GM12878 (cell line): ENCODE measurements around the gene OXA1L. TPM values are rescaled to one million over a fixed set of nuclear protein-coding genes. Genes with fewer than 3 reads are reported as not detected.
A peak's percentile ranks its signal among the peaks of the same experiment; 100 is the strongest.

Experiments used
- BCLAF1 ChIP-seq: fragments of 450-650 bp; IDR thresholded peaks from 2 replicates; pipeline ENCODE4 v1.6.1; 2017; ENCODE audit warnings: antibody characterized with exemption, mild to moderate bottlenecking, moderate library complexity
- BHLHE40 ChIP-seq, 2 experiments: fragments of 450-650 bp in 1 of 2; IDR thresholded peaks; 2 replicates each; pipeline ENCODE4 v1.6.1; 2011 to 2017; ENCODE audit warnings: low read depth in 2 of 2, borderline replicate concordance in 1 of 2, improper control_type of control experiment in 1 of 2, low read length in 1 of 2, mild to moderate bottlenecking in 1 of 2
- CHD2 ChIP-seq: IDR thresholded peaks from 2 replicates; pipeline ENCODE4 v1.6.1; 2011; ENCODE audit warnings: low read depth, low read length, improper control_type of control experiment, borderline replicate concordance
- CREM ChIP-seq: IDR thresholded peaks from 2 replicates; pipeline ENCODE4 v1.6.1; 2014; ENCODE audit warnings: antibody characterized with exemption, low read depth
- CUX1 ChIP-seq: IDR thresholded peaks from 2 replicates; pipeline ENCODE4 v1.6.1; 2012; ENCODE audit warnings: improper control_type of control experiment, low read depth, low read length; ENCODE audit not compliant: insufficient replicate concordance
- IRF4 ChIP-seq: IDR thresholded peaks from 2 replicates; pipeline ENCODE4 v1.6.1; 2011; ENCODE audit warnings: low read depth, low read length
- KAT2A ChIP-seq: conservative IDR thresholded peaks from 2 replicates; pipeline ENCODE4 v1.6.1; 2011; ENCODE audit warnings: low read depth, low read length; ENCODE audit not compliant: control insufficient read depth
- RAD51 ChIP-seq: fragments of 450-650 bp; IDR thresholded peaks from 2 replicates; pipeline ENCODE4 v1.6.1; 2016; ENCODE audit warnings: moderate library complexity, mild to moderate bottlenecking, inconsistent platforms
- RELB ChIP-seq: fragments of 450-650 bp; IDR thresholded peaks from 2 replicates; pipeline ENCODE4 v1.6.1; 2017; ENCODE audit warnings: low read depth, mild to moderate bottlenecking, moderate library complexity
- RUNX3 ChIP-seq: IDR thresholded peaks from 2 replicates; pipeline ENCODE4 v1.6.1; 2012; ENCODE audit warnings: low read length, inconsistent platforms
- SMAD5 ChIP-seq: IDR thresholded peaks from 2 replicates; pipeline ENCODE4 v1.6.1; 2016; ENCODE audit warnings: antibody characterized with exemption, low read depth
- USF1 ChIP-seq: IDR thresholded peaks from 2 replicates; pipeline ENCODE4 v1.6.1; 2011; ENCODE audit warnings: borderline replicate concordance, low read depth, mild to moderate bottlenecking, moderate library complexity, mixed read lengths, low read length; ENCODE audit not compliant: insufficient read depth; ENCODE audit errors: extremely low read length
- ZNF622 ChIP-seq: fragments of 450-650 bp; IDR thresholded peaks from 2 replicates; pipeline ENCODE4 v1.6.1; 2017; ENCODE audit warnings: mild to moderate bottlenecking, inconsistent platforms
- ZNF687 ChIP-seq: fragments of 450-650 bp; IDR thresholded peaks from 2 replicates; pipeline ENCODE4 v1.6.1; 2017; ENCODE audit warnings: mild to moderate bottlenecking, moderate library complexity
- polyA plus RNA-seq, 11 experiments: library from polyadenylated mRNA; depleted of rRNA in 4 of 11; unstranded in 6 of 11; stranded (reverse) in 5 of 11; fragments of >200 nt; fragmentation: Nextera tagmentation in 4 of 11; fragmentation: Illumina TruSeq in 1 of 11; extraction: Ambion mirVana in 4 of 11; extraction: Trizol in 1 of 11; gene quantifications; 1 replicate in 1 of 11; 2 replicates in 10 of 11; pipeline versions ENCODE4 v1.2.1 to v1.2.3, GENCODE V29; 2011 to 2016; ENCODE audit warnings: inconsistent platforms in 2 of 11, missing spikeins in 2 of 11, low read depth in 1 of 11
- total RNA-seq, 4 experiments: library from RNA; depleted of rRNA in 3 of 4; stranded (reverse); fragments of >200 nt in 3 of 4; fragmentation: Illumina TruSeq in 1 of 4; extraction: Trizol in 1 of 4; gene quantifications; 2 replicates each; pipeline versions ENCODE4 v1.2.1 to v1.2.3, GENCODE V29; 2013 to 2021

The OXA1L gene
- total and polyA plus RNA-seq, 10 of the 15 experiments (the other 5 are each of a cell fraction or from before 2014, with no cell fraction given), result 105 to 289 (median 146) TPM

- TF ChIP-seq USF1 (no peak), CUX1 (no peak), ZNF622 (no peak), RUNX3 (peak; percentile 86; the same call in 1 of the 2 replicates), RAD51 (no peak), BCLAF1 (no peak), RELB (no peak), ZNF687 (no peak), KAT2A (no peak), CHD2 (no peak), BHLHE40 (IDR thresholded peaks at IDR 0.05; ENCODE audit: borderline replicate concordance in 1 of 2, low read depth in 2 of 2, low read length in 1 of 2) (no peak), IRF4 (no peak), SMAD5 (no peak), CREM (no peak)
Observed at GRCh38 chr14:22767323-22767589, 768 bp downstream of the OXA1L start (continued).
